ENCODE measurements around the gene HTR7. TPM values are rescaled to one million over a fixed set of nuclear protein-coding genes. Genes with fewer than 3 reads are reported as not detected.

Gene HTR7
- polyA plus RNA-seq, 1 donor (not counting 4 experiments of a cell fraction or from before 2014, with no cell fraction given): 12.2 TPM

DNA sequence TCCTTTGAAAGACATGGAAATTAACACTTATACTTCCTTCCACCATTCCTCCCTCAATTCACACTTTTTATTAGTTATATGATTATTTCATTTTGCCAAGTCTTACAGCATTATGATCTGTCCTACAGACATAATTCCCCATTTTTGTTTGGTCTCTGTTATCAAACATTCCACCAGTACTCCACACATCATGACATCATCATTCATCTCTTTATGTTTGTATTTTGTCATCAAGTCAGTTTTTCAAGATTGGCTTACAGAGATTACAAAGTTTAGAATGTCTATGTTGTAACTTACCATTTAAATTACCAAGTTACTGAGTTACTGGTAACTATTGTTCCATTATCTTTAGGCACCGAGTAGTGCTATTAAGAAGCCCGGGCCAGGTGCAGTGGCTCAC lies 150.2 kb downstream of the HTR7 start:
- dilution Hi-C loops (cut with MboI; ENCODE audit: extremely low pct_ligation_motif_present, low sequenced_read_pairs): no loop called here
- H4K20me1 ChIP-seq (ENCODE audit: control insufficient read depth, extremely low read depth, insufficient read depth, low read length): no peaks in the 10 kb centered on the region
- H3K9me3 ChIP-seq (ENCODE audit: control insufficient read depth, low read depth, low read length): no peaks in the 10 kb centered on the region
- no peaks in the 10 kb centered on the region for H3K4me1 ChIP-seq (ENCODE audit: control insufficient read depth, extremely low read depth, insufficient read depth, low read length)
- no peak overlapping the region for H2AFZ ChIP-seq (ENCODE audit: control insufficient read depth, low read length)
- H3K4me3 ChIP-seq (ENCODE audit: control insufficient read depth in 2 of 3, extremely low read depth in 1 of 3, insufficient read depth in 2 of 3, low read depth in 1 of 3, low read length in 3 of 3): no peak overlapping the region
- FAIRE-seq: no peak
- H3K27me3 ChIP-seq (ENCODE audit: control insufficient read depth, extremely low read depth, insufficient read depth, low read length): no peaks in the 10 kb centered on the region
- no peak overlapping the region for H3K4me2 ChIP-seq (ENCODE audit: control insufficient read depth, extremely low read depth, insufficient read depth, low read depth, low read length)
- H3K27ac ChIP-seq (ENCODE audit: control insufficient read depth, insufficient read depth, low read length): no peak overlapping the region
- H3K9me1 ChIP-seq (ENCODE audit: control insufficient read depth, extremely low read depth, insufficient read depth, low read length): no peaks in the 10 kb centered on the region
- H3K9ac ChIP-seq (ENCODE audit: control insufficient read depth, extremely low read depth, insufficient read depth, low read length): no peak overlapping the region
- no peaks in the 10 kb centered on the region for H3K79me2 ChIP-seq (ENCODE audit: control insufficient read depth, insufficient read depth, low read length)
- H3K36me3 ChIP-seq (ENCODE audit: control insufficient read depth in 2 of 2, extremely low read depth in 1 of 2, insufficient read depth in 2 of 2, low read length in 2 of 2): no peaks in the 10 kb centered on the region
- DNase-seq (ENCODE audit: low read depth, low spot score): no peak
- TF ChIP-seq, protein P1, sequence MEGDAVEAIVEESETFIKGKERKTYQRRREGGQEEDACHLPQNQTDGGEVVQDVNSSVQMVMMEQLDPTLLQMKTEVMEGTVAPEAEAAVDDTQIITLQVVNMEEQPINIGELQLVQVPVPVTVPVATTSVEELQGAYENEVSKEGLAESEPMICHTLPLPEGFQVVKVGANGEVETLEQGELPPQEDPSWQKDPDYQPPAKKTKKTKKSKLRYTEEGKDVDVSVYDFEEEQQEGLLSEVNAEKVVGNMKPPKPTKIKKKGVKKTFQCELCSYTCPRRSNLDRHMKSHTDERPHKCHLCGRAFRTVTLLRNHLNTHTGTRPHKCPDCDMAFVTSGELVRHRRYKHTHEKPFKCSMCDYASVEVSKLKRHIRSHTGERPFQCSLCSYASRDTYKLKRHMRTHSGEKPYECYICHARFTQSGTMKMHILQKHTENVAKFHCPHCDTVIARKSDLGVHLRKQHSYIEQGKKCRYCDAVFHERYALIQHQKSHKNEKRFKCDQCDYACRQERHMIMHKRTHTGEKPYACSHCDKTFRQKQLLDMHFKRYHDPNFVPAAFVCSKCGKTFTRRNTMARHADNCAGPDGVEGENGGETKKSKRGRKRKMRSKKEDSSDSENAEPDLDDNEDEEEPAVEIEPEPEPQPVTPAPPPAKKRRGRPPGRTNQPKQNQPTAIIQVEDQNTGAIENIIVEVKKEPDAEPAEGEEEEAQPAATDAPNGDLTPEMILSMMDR (optimal IDR thresholded peaks at IDR 0.05 in 1 of 3, IDR thresholded peaks at IDR 0.05 in 1 of 3, conservative IDR thresholded peaks at IDR 0.05 in 1 of 3; ENCODE audit: extremely low read depth in 1 of 3, insufficient read depth in 2 of 3, low read length in 3 of 3): no peak
- no peak for TF ChIP-seq EZH2 (IDR thresholded peaks at IDR 0.05; ENCODE audit: low read length)

DNA sequence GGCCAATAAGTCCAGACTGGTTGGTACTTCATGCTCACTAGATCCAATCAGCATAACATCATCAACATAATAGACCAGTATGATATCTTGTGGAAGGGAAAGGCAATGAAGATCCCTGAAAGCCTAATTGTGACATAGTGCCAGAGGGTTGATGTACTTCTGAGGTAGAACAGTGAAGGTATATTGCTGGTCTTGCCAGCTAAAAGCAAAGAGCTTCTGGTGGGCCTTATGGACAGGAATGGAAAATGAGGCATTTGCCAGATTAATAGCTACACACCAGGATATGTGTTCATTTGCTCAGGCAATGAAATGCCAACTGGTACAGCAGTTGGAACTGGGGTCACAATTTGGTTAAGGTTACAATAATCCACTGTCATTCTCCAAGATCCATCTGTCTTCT lies 156.4 kb downstream of the HTR7 start:
- FAIRE-seq (no peak), DNase-seq (ENCODE audit: low read depth, low spot score) (no peak)
- Histone ChIP-seq H4K20me1 (ENCODE audit: control insufficient read depth, extremely low read depth, insufficient read depth, low read length) (no peaks in the 10 kb centered on the region), H3K79me2 (ENCODE audit: control insufficient read depth, insufficient read depth, low read length) (no peaks in the 10 kb centered on the region), H3K4me3 (ENCODE audit: control insufficient read depth in 2 of 3, extremely low read depth in 1 of 3, insufficient read depth in 2 of 3, low read depth in 1 of 3, low read length in 3 of 3) (no peak overlapping the region), H3K9ac (ENCODE audit: control insufficient read depth, extremely low read depth, insufficient read depth, low read length) (no peak overlapping the region), H3K4me2 (ENCODE audit: control insufficient read depth, extremely low read depth, insufficient read depth, low read depth, low read length) (no peak overlapping the region), H3K9me3 (ENCODE audit: control insufficient read depth, low read depth, low read length) (no peaks in the 10 kb centered on the region), H3K9me1 (ENCODE audit: control insufficient read depth, extremely low read depth, insufficient read depth, low read length) (no peaks in the 10 kb centered on the region), H3K4me1 (ENCODE audit: control insufficient read depth, extremely low read depth, insufficient read depth, low read length) (no peaks in the 10 kb centered on the region), H2AFZ (ENCODE audit: control insufficient read depth, low read length) (no peak overlapping the region), H3K27me3 (ENCODE audit: control insufficient read depth, extremely low read depth, insufficient read depth, low read length) (no peaks in the 10 kb centered on the region), H3K36me3 (ENCODE audit: control insufficient read depth in 2 of 2, extremely low read depth in 1 of 2, insufficient read depth in 2 of 2, low read length in 2 of 2) (no peaks in the 10 kb centered on the region), H3K27ac (ENCODE audit: control insufficient read depth, insufficient read depth, low read length) (no peak overlapping the region)
- TF ChIP-seq, protein P1 (optimal IDR thresholded peaks at IDR 0.05 in 1 of 3, IDR thresholded peaks at IDR 0.05 in 1 of 3, conservative IDR thresholded peaks at IDR 0.05 in 1 of 3; ENCODE audit: extremely low read depth in 1 of 3, insufficient read depth in 2 of 3, low read length in 3 of 3): no peak
- TF ChIP-seq EZH2 (IDR thresholded peaks at IDR 0.05; ENCODE audit: low read length): no peak
- dilution Hi-C loops (cut with MboI; ENCODE audit: extremely low pct_ligation_motif_present, low sequenced_read_pairs): no loop called here
